ENCODE results near the gene PAAF1. TPM values are rescaled to one million over a fixed set of nuclear protein-coding genes. Genes with fewer than 3 reads are reported as not detected.
A peak's percentile ranks its signal among the peaks of the same experiment; 100 is the strongest.
"Not testable (repeated sequence)": the region's sequence is repeated elsewhere in the genome, so short reads cannot be mapped to it uniquely, and the experiment has no call there.

Gene PAAF1
- total RNA-seq, 2 donors from 2014 or later: 15.4 to 19.9 TPM

DNA sequence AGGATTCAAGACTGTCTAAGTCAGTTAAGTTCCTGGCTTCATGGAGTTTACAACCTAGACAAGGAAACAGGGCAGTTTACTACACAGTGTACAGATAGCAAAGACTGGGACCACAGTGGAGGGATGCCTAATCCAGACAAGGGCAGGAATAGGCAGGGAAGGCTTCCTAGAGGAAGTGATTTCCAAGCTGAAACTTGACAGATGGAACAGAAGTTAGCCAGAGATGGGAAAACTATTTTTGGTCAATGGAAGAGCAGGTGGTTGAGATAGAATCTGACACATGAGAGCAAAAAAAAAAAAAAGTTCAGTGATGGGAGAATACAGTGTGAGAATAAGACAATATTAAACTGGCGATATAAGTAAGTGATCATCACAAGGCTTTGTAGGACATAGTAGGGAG lies 1.4 kb upstream of the PAAF1 start:
- no peak for DNase-seq
- ATAC-seq: no peak
- intact Hi-C loops (cut with DNase I): loop anchor here in 1 of 2 donors (10.0 kb wide), 1 partner anchor 91 kb away; the partner anchor contains the start of gene MRPL48

DNA sequence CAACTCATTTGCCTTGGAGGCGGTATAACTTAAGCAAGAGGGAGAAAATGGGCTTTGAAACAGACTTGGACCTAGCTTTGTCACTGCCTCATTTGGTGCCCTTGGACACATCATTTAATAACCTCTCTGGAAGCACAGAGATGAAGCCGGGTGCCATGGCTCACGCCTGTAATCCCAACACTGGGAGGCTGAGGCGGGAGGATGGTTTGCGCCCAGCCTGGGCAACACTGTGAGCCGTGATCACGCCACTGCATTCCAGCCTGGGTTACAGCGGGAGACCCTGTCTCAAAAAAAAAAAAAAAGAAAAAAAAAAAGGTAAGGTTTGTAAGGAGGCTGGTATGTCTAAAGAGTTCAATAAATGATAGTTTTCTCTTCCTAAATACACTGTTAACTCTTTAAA lies 959 bp upstream of the PAAF1 start:
- no peak for DNase-seq
- no peak for ATAC-seq
- intact Hi-C loops (cut with DNase I): loop anchor here in 1 of 2 donors (10.0 kb wide), 1 partner anchor 91 kb away; the partner anchor contains the start of gene MRPL48

GRCh38 chr11:73878771-73879170 lies 2.0 kb downstream of the PAAF1 start:
- ATAC-seq: no peak
- intact Hi-C loops (cut with DNase I): loop anchor here in 1 of 2 donors (10.0 kb wide), 1 partner anchor 94 kb away; the partner anchor contains the start of gene MRPL48
- no peak for DNase-seq

DNA sequence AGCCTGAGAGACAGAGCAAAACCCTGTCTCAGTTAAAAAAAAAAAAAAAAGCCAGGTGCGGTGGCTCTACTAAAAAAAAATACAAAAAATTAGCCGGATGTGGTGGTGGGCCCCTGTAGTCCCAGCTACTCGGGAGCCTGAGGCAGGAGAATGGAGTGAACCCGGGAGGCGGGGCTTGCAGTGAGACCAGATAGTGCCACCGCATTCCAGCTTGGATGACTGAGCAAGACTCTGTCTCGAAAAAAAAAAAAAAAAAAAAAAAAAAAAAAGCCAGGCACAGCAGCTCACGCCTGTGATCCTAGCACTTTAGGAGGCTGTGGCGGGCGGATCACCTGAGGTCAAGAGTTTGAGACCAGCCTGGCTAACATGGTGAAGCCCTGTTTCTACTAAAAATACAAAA lies 3.6 kb downstream of the PAAF1 start:
- not testable (repeated sequence) for ATAC-seq

DNA sequence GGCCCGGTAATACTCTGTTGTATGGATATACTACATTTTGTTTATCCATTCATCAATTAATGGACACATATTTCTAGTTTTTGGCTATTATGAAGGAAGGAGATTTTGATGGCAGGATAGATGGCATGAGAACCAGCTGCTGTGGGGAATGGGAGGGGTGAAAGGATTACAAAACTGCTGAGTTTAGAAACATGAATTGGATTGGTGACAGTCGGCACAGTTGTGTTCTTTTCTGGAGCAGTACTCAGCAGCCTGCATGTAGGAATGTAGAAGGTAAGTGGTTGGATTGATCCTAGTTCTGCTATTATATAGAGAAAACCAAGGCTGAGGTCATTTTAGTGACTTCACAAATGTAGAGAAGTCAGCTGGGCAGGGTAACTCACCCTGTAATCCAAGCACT lies 7.1 kb downstream of the PAAF1 start:
- DNase-seq (no peak), ATAC-seq (peak in 1 of 2 donors; percentile 23)
- intact Hi-C loops (cut with DNase I): no loop called here

More for the DNA sequence above, 3.6 kb downstream of the PAAF1 start:
- intact Hi-C loops (cut with DNase I); DNase-seq: not testable (repeated sequence)

DNA sequence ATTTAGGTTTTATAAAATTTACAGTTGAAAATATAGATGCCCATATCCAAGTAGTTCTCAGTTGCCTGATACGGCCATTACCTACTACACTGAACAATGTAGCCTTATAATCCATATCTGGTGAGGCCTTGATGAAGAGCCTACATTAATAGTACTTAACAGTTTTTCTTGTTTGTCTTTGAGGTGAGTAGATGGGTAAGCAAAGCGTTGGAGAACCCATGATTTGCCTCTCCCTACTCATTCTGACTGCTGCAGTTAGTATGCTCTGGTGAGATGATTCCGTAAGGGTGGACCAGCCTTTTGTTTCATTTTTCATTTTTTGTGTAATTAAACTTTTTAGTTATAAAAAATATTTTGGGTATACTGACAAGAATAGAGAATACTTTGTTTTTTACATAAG lies 11.4 kb downstream of the PAAF1 start:
- ATAC-seq: no peak
- DNase-seq: no peak
- intact Hi-C loops (cut with DNase I): no loop called here

DNA sequence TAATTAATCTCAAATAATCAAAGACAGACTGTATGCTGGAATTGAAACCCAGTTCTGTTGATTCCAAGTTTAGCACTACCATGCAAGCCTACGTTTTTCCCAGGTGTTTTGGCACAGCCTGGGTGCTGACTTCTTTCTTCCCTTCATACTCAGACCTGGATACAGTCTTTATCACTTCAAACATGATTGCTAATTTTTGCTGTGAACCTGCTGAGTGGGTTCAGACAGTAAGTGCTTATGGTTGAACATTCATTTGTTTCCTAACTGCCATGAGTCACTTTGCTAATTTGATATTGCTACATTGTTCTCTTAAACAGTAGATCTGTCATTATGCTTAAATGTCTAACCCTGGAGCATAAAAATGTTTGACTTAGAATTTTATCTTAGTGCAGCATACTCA lies 12.2 kb downstream of the PAAF1 start:
- DNase-seq (no peak), ATAC-seq (no peak)
- intact Hi-C loops (cut with DNase I): no loop called here

DNA sequence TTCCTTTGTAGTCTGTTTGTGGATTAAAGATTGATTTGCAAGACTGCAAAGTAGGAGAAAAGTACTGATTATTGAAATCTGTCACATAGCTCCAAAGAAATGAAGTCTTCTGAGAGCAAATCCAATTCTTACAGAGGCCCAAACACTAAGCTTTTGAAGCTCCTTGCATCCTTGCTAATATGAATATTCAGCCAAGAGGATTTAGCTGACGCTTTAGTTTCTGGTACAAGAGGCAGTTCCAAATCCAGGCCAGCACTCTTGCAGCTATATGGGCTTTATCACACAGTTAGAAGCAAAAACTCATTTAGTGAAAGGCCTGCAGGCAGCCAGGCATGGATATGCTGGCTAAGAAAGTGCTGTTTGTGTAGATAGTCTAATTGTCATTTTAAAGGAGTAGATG lies 12.7 kb downstream of the PAAF1 start:
- ATAC-seq: no peak
- intact Hi-C loops (cut with DNase I): no loop called here
- DNase-seq: no peak

DNA sequence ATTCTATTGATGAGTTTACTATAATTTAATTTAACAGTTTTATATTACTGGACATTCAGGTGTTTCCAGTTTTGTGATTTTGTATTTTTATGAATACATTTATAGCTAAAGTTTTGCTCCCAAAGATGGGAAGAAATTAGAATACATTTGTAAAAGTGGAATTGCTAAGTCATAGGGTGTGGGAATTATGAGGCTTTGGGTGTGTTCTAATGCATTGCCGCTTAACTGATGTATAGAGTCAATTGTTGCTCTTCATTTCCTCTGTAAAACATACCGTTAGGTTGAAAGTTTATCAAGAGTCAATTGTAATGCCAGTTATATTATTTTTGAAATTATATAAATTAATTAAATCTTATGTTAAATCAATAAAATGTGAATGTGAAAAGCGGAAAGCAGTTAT lies 16.2 kb downstream of the PAAF1 start:
- intact Hi-C loops (cut with DNase I): no loop called here
- ATAC-seq (no peak), DNase-seq (no peak)

- DNase-seq: no peak
- intact Hi-C loops (cut with DNase I): no loop called here
- ATAC-seq: no peak
Measured at GRCh38 chr11:73894725-73895335, 18.0 kb downstream of the PAAF1 start.

GRCh38 chr11:73902303-73902702 lies 25.5 kb downstream of the PAAF1 start:
- intact Hi-C loops (cut with DNase I): no loop called here
- ATAC-seq: no peak
- no peak for DNase-seq

DNA sequence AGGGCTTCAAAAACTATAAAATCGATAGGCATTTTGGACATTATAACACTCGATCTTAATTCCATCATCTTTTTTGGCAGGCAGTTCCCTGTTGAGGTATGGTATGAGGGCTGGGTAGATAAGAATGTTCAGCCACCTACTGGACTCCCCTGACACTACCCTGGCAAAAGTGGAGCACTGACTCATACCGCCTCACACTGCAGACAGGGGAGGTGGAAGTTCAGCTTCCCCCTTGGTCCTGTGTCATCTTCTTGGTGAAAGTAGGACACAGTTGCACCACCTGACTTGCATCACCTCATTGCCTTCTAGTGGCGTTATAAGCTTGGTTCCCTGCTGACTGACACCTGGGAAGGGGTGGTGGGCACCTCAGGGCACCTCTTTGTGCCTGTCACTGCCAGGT lies 30.4 kb downstream of the PAAF1 start:
- DNase-seq (peak; percentile 25), ATAC-seq (peak; percentile 78 to 99)
- intact Hi-C loops (cut with DNase I): no loop called here

DNA sequence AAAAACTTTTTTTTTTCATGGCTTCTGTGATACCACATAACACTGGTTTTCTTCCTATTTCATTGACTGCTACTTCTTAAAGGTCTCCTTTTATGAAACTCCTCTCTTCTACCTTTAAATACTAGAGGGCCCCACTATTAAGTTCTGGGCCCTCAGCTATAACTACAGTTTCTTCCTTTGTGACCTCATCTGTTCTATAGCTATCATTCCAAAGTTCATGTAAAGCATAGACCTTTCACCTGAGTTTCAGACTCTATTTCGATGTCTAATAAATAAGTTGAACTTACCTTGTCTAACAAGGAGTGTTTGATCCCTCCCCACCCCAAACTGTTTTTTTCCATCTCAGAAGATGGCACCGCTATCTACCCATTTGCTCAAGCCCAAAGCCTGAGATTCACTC lies 35.2 kb downstream of the PAAF1 start:
- DNase-seq: no peak
- ATAC-seq: no peak
- intact Hi-C loops (cut with DNase I): no loop called here

GRCh38 chr11:73913472-73913871 lies 36.7 kb downstream of the PAAF1 start:
- DNase-seq (no peak), ATAC-seq (no peak)
- intact Hi-C loops (cut with DNase I): no loop called here

GRCh38 chr11:73914284-73914683 lies 37.5 kb downstream of the PAAF1 start:
- ATAC-seq (no peak), DNase-seq (no peak)
- intact Hi-C loops (cut with DNase I): no loop called here

DNA sequence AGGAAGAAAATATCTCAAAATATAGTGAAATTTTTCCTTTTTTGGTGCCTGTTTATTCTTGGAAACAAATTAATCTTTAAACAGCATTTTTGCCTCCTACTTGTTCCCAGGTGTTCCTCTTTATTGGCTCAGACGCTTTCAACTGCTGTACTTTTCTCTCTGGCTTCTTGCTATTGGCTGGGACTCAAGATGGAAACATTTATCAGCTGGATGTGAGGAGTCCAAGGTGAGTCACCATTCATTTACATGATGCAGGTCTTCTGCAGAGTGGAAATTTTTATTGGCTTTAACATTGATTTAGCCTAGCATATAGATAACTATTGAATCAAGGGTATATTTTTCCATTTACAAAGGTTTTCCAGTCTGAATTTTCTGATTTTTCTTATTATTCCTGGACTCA lies 39.6 kb downstream of the PAAF1 start:
- DNase-seq: no peak
- intact Hi-C loops (cut with DNase I): no loop called here
- peak in 1 of 2 donors; percentile 79 for ATAC-seq

- no peak for ATAC-seq
- no peak for DNase-seq
- intact Hi-C loops (cut with DNase I): no loop called here
Measured at GRCh38 chr11:73921180-73921579, 44.4 kb downstream of the PAAF1 start.

- no peak for DNase-seq
- intact Hi-C loops (cut with DNase I): loop anchor here in 1 of 2 donors (5.0 kb wide), 1 partner anchor 252 kb away; no protein-coding TSS in a partner anchor
Measured at GRCh38 chr11:73929388-73929787, 52.6 kb downstream of the PAAF1 start.

DNA sequence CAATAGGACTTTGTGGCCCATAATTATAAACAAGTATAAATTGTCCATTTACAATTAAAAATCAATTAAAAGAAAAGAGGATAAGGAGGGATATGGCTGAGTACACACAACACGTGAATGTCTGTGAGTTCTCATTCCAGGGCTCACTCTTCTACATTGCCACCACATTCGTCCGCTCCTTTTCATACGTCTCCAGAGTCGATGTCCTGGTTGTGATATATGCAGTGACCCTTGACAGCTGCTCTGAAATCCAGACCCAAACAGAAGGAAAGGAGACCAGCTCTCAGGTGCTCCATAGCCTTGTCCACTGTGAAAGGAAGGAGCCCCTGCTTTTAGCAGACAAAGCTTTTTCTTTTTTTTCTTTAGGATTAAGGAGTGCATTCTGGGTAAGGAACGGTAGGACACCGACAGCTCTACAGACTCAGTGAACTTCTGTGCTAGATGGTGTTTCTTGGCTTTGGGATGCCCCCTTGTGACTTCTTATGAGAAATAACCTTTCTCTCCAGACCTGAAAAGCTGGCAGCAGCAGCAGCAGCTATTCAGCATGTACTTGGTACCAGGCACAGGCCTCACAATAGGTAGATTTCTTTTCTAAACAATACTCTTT lies 54.3 kb downstream of the PAAF1 start:
- intact Hi-C loops (cut with DNase I): no loop called here
- DNase-seq: no peak
- ATAC-seq: peak; percentile 77 to 89

More at GRCh38 chr11:73929388-73929787, 52.6 kb downstream of the PAAF1 start:
- no peak for ATAC-seq

DNA sequence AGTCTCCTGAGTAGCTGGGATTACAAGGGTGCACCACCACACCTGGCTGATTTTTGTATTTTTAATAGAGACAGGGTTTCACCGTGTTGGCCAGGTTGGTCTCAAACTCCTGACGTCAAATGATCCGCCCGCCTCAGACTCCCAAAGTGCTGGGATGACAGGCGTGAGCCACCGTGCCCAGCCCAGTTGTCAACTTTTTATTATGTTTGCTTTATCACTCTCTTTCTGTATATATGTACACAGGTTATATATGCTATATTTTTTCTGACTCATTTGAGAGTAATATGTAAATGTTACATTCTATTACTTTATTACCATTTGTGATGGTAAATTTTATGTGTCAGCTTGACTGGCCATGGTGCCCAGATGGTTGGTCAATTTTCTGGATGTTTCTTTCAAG lies 55.2 kb downstream of the PAAF1 start:
- intact Hi-C loops (cut with DNase I): no loop called here
- DNase-seq: no peak

GRCh38 chr11:73932781-73933180 lies 56.0 kb downstream of the PAAF1 start:
- ATAC-seq: no peak
- no peak for DNase-seq
- intact Hi-C loops (cut with DNase I): no loop called here

More for the DNA sequence above, 55.2 kb downstream of the PAAF1 start:
- no peak for ATAC-seq

Measured in left cardiac atrium (tissue), 4 donors.